DND-41 (cell line): ENCODE data around the gene DDIAS.
"Not testable (repeated sequence)": the region's sequence is repeated elsewhere in the genome, so short reads cannot be mapped to it uniquely, and the experiment has no call there.

ENCODE experiments used
- EZH2 ChIP-seq: IDR thresholded peaks from 3 replicates; pipeline ENCODE4 v1.6.1; 2012; ENCODE audit warnings: borderline replicate concordance, low read depth, mild to moderate bottlenecking, moderate library complexity, low read length, inconsistent platforms; ENCODE audit not compliant: severe bottlenecking
- TF ChIP-seq, protein P1 (sequence below): IDR thresholded peaks from 2 replicates; pipeline ENCODE4 v1.5.1; 2012; ENCODE audit warnings: borderline replicate concordance, low read length, moderate library complexity, mild to moderate bottlenecking; ENCODE audit not compliant: poor library complexity, severe bottlenecking; ENCODE audit errors: extremely low read depth

DNA sequence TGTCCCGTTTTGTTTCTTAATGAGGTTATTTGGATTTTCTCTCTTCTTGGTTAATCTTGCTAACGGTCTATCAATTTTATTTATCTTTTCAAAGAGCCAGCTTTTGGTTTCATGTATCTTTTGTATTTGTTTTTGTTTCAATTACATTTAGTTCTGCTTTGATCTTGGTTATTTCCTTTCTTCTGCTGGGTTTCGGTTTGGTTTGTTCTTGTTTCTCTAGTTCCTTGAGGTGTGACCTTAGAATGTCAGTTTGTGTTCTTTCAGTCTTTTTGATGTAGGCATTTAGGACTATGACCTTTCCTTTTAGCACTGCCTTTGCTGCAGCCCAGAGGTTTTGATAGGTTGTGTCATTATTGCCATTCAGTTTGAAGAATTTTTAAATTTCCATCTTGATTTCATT lies 18.7 kb downstream of the DDIAS start:
- not testable (repeated sequence) for TF ChIP-seq EZH2
- TF ChIP-seq, protein P1, sequence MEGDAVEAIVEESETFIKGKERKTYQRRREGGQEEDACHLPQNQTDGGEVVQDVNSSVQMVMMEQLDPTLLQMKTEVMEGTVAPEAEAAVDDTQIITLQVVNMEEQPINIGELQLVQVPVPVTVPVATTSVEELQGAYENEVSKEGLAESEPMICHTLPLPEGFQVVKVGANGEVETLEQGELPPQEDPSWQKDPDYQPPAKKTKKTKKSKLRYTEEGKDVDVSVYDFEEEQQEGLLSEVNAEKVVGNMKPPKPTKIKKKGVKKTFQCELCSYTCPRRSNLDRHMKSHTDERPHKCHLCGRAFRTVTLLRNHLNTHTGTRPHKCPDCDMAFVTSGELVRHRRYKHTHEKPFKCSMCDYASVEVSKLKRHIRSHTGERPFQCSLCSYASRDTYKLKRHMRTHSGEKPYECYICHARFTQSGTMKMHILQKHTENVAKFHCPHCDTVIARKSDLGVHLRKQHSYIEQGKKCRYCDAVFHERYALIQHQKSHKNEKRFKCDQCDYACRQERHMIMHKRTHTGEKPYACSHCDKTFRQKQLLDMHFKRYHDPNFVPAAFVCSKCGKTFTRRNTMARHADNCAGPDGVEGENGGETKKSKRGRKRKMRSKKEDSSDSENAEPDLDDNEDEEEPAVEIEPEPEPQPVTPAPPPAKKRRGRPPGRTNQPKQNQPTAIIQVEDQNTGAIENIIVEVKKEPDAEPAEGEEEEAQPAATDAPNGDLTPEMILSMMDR = not testable (repeated sequence)
